AG09319 (cell line): ENCODE data around the gene CGGBP1.

Source experiments
- DNase-seq: peaks from one replicate; pipeline ENCODE4 v3.0.0-alpha.2; 2010; ENCODE audit warnings: low read depth; ENCODE audit errors: extremely low read depth
- TF ChIP-seq, protein P1 (sequence below): IDR thresholded peaks from 2 replicates; pipeline ENCODE4 v1.5.1; 2011; ENCODE audit warnings: low read depth, mild to moderate bottlenecking, inconsistent platforms, low read length, moderate library complexity

The CGGBP1 gene

DNA sequence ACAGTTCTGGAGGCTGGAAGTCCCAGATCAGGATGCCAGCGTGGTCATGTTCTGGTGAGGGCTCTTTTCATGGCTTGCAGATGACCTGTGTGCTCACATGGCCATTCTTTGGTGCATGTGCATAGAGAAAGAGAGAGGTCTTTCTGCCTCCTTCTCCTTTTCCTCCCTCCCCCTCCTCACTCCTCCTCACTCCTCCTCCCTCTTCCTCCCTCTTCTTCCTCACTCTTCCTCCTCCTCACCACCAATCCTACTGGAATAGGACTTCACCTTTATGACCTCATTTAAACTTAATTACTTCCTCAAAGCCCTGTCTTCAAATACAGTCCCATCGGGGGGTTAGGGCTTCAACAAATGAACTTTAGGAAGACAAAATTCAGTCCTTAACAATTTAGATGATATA lies 24.0 kb upstream of the CGGBP1 start:
- TF ChIP-seq, protein P1, sequence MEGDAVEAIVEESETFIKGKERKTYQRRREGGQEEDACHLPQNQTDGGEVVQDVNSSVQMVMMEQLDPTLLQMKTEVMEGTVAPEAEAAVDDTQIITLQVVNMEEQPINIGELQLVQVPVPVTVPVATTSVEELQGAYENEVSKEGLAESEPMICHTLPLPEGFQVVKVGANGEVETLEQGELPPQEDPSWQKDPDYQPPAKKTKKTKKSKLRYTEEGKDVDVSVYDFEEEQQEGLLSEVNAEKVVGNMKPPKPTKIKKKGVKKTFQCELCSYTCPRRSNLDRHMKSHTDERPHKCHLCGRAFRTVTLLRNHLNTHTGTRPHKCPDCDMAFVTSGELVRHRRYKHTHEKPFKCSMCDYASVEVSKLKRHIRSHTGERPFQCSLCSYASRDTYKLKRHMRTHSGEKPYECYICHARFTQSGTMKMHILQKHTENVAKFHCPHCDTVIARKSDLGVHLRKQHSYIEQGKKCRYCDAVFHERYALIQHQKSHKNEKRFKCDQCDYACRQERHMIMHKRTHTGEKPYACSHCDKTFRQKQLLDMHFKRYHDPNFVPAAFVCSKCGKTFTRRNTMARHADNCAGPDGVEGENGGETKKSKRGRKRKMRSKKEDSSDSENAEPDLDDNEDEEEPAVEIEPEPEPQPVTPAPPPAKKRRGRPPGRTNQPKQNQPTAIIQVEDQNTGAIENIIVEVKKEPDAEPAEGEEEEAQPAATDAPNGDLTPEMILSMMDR: no peak
- no peak for DNase-seq

- TF ChIP-seq, protein P1: no peak
- no peak for DNase-seq
Observed at GRCh38 chr3:88078932-88079331, 20.1 kb upstream of the CGGBP1 start.

- TF ChIP-seq, protein P1: no peak
- DNase-seq: no peak
Observed at GRCh38 chr3:88076712-88077111, 17.9 kb upstream of the CGGBP1 start.

GRCh38 chr3:88075497-88075896 lies 16.7 kb upstream of the CGGBP1 start:
- DNase-seq: no peak
- TF ChIP-seq, protein P1: no peak

DNA sequence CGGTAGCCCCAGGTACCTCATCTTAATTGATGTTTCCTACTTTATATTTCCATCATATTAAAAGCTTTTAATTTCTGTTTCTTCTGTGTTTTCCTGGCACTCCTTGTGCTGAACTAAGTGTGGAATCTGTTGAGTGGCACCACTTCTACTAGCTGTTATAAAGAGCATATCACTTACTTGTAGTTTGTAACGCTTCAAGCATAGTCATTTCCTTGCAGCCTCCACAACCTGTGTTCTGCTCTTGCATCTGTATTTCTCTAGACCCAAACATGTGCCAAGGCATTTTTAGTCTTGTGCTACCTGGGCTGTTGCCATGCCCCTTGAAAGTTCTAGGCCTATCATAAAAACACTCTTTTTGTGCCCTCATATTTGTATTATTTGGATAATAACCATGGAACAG lies 16.3 kb upstream of the CGGBP1 start:
- TF ChIP-seq, protein P1: no peak
- DNase-seq: no peak

DNA sequence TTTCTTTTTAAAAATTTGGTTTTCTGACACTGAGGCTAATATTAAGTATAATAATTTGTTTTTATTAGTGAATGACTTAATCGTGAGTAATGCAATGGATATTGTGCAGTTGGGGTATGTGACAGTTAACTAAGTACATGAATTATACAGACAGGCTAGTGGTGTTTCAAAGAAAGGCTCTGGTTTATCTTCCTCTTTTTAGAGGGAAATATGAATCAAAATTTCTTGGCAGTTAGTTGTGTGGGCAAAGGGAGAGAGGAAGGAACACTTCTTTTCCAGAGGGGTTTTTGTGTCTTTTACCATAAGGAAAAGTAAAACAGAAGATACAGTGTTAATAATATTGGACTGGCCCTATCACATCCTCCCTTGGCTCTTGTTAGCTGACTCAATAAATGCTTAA lies 2.9 kb upstream of the CGGBP1 start:
- TF ChIP-seq, protein P1: no peak
- DNase-seq: no peak

GRCh38 chr3:88059380-88060170 lies 770 bp upstream of the CGGBP1 start:
- TF ChIP-seq, protein P1: no peak
- no peak for DNase-seq
